ENCODE measurements around the gene CEP68.
A peak's percentile ranks its signal among the peaks of the same experiment; 100 is the strongest.

The CEP68 gene

DNA sequence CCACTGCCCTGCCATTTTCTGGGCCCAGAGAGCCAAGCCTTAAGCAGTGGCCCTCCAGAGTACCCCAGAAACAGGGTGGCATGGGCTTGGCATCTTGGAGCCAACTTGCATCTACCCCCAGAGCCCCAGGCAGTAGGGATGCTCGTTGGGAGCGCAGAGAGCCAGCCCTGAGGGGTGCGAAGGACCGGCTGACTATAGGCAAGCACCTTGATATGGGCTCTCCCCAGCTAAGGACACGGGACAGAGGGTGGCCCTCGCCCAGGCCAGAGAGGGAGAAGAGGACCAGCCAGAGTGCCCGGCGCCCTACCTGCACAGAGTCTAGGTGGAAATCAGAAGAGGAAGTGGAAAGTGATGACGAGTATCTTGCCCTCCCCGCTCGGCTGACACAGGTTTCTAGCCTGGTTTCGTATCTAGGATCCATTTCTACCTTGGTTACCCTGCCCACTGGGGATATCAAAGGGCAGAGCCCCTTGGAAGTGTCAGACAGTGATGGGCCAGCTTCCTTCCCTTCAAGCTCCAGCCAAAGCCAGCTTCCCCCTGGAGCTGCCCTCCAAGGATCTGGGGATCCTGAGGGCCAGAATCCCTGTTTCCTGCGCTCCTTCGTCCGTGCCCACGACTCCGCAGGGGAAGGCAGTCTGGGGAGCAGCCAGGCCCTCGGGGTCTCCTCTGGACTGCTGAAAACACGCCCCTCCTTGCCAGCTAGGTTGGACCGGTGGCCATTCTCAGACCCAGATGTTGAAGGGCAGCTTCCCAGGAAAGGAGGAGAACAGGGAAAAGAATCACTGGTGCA lies 16.2 kb downstream of the CEP68 start:
- H3K27me3 Mint-ChIP-seq, result no peaks in the 10 kb centered on the region
- H3K4me3 Mint-ChIP-seq, result no peak overlapping the region
- H3K27ac Mint-ChIP-seq, result no peak overlapping the region
- peaks cover 57% of the 10 kb centered on the region for H3K4me1 Mint-ChIP-seq (ENCODE audit: low read depth)
- intact Hi-C loops (cut with micrococcal nuclease), result no loop called here
- H3K9me3 Mint-ChIP-seq, result no peaks in the 10 kb centered on the region
- peaks cover 74% of the 10 kb centered on the region for H3K36me3 Mint-ChIP-seq (ENCODE audit: low read depth)

DNA sequence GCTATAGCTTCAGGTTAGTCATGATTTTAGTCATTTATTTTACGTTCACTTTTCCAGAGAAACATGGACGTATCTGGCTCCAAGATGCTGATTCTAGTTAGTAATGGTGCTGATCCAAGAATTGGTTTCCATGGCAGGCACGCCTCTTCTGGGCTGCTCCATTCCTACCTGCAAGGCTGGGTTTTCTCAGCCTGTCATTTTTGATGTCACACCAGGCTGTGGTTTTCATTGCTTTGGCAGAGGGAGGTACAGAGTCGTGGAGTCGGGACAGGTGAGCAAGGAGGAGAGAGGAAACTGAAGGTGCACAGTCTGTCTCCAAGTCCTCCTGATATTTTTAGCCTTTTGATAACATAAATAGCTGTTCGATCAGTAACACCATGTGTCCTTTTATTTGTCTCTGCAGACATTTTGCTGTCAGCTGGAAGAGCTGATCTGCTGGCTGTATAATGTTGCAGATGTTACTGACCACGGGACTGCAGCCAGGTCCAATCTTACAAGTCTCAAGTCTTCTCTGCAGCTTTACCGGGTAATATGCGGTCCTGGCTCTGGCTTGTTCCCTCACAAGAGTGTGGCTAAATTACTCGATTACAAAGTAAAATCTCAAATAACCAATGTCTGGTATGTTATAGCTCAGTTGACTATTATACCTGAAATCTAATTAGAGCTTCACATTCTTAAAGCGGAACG lies 17.8 kb downstream of the CEP68 start:
- H3K9me3 Mint-ChIP-seq, result no peaks in the 10 kb centered on the region
- intact Hi-C loops (cut with micrococcal nuclease), result no loop called here
- H3K27ac Mint-ChIP-seq, result peak overlapping the region; percentile 17
- H3K27me3 Mint-ChIP-seq, result no peaks in the 10 kb centered on the region
- H3K36me3 Mint-ChIP-seq (ENCODE audit: low read depth), result peaks cover 83% of the 10 kb centered on the region
- H3K4me3 Mint-ChIP-seq, result no peak overlapping the region
- H3K4me1 Mint-ChIP-seq (ENCODE audit: low read depth), result peaks cover 47% of the 10 kb centered on the region

DNA sequence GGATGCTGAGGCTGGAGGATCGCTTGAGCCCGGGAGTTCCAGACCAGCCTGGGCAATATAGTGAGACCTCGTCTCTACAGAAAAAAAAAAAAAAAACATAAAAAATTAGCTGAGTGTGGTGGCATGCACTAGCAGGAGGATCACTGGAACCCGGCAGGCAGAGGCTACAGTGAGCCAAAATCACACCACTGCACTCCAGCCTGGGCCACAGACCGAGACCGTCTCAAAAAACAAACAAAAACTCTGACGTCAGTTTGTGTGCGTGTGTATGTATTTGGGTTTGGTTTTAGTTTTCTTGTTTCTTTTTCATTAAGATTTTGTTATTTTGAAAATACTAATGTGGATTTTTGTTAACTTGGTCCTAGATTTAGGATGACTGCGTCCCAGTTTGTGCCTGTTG lies 19.0 kb downstream of the CEP68 start:
- Mint-ChIP-seq H3K9me3 (no peaks in the 10 kb centered on the region), H3K27ac (no peak overlapping the region), H3K4me3 (no peak overlapping the region), H3K4me1 (ENCODE audit: low read depth) (peaks cover 36% of the 10 kb centered on the region), H3K27me3 (no peaks in the 10 kb centered on the region), H3K36me3 (ENCODE audit: low read depth) (peaks cover 83% of the 10 kb centered on the region)
- intact Hi-C loops (cut with micrococcal nuclease), result no loop called here

DNA sequence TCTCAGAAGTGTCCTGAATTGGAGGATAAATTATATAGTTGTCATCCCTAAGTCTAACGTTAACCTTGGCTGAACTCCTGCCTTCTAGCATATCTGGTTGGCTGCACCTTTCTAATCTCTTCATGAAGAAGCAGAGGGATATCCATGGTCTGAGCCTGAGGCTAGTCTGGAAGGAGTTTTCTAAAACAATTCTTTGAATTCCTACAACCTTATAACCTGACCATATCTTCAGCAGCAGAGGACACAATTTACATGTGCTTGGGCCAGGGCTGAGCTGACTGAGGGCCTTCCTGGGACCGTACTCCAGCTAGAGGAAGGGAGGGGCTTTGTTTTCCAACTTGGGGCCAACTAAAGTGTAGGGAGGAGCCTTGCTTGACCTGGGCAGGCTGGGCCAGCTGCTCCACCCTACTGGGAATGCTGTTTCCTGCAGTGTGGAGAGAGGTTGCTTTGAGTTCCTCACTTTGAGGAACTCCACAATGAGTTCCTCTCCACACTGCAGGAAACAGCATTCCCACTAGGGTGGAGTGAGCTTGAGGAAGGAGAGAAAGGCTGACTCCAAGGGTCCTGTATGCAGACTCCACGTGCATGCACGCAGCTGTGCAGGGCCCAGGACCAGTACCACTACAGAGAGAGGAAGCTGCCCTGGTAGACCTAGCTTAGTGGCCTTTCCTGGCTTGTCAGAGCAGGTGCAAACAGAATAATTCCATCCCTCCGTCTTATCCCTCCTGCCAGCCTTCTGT lies 19.6 kb downstream of the CEP68 start:
- intact Hi-C loops (cut with micrococcal nuclease), result no loop called here
- Mint-ChIP-seq H3K27me3 (no peaks in the 10 kb centered on the region), H3K9me3 (no peaks in the 10 kb centered on the region), H3K36me3 (ENCODE audit: low read depth) (peaks cover 83% of the 10 kb centered on the region), H3K4me1 (ENCODE audit: low read depth) (peaks cover 36% of the 10 kb centered on the region), H3K27ac (peak overlapping the region; percentile 68), H3K4me3 (no peak overlapping the region)

- intact Hi-C loops (cut with micrococcal nuclease), result no loop called here
- no peak overlapping the region for H3K4me3 Mint-ChIP-seq
- H3K36me3 Mint-ChIP-seq (ENCODE audit: low read depth), result peaks cover 83% of the 10 kb centered on the region
- H3K9me3 Mint-ChIP-seq, result no peaks in the 10 kb centered on the region
- H3K27ac Mint-ChIP-seq, result peak overlapping the region; percentile 68
- no peaks in the 10 kb centered on the region for H3K27me3 Mint-ChIP-seq
- peaks cover 36% of the 10 kb centered on the region for H3K4me1 Mint-ChIP-seq (ENCODE audit: low read depth)
These were observed 20.1 kb downstream of the CEP68 start for GRCh38 chr2:65076345-65076710.

DNA sequence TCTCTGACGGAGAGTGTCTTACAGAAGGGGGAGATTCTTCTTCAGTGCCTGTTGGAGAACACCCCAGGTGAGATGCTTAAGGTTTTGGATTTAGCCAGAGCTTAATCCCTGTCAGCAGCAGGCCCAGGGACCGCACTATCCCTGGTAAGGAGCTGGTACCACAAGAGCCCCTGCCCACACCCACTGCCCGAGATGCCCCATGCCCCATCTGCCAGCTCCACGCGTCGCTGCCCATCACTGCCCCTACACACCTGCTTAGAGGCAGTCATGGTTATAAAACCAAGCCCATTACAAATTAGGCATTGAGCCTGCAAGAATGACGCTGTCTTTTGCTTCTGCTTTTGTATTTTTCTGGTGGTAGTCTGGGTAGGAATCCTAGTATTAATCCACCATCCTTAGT lies 21.7 kb downstream of the CEP68 start:
- Mint-ChIP-seq H3K36me3 (ENCODE audit: low read depth) (peaks cover 81% of the 10 kb centered on the region), H3K27me3 (no peaks in the 10 kb centered on the region), H3K9me3 (no peaks in the 10 kb centered on the region), H3K4me1 (ENCODE audit: low read depth) (peaks cover 45% of the 10 kb centered on the region), H3K4me3 (no peak overlapping the region), H3K27ac (no peak overlapping the region)
- intact Hi-C loops (cut with micrococcal nuclease), result no loop called here

- H3K4me3 Mint-ChIP-seq, result no peak overlapping the region
- intact Hi-C loops (cut with micrococcal nuclease), result no loop called here
- H3K4me1 Mint-ChIP-seq (ENCODE audit: low read depth), result peaks cover 48% of the 10 kb centered on the region
- H3K9me3 Mint-ChIP-seq, result no peaks in the 10 kb centered on the region
- no peaks in the 10 kb centered on the region for H3K27me3 Mint-ChIP-seq
- H3K27ac Mint-ChIP-seq, result no peak overlapping the region
- peaks cover 81% of the 10 kb centered on the region for H3K36me3 Mint-ChIP-seq (ENCODE audit: low read depth)
These were observed 22.8 kb downstream of the CEP68 start for GRCh38 chr2:65079017-65079416.

- H3K27ac Mint-ChIP-seq, result peak overlapping the region; percentile 80
- H3K27me3 Mint-ChIP-seq, result no peaks in the 10 kb centered on the region
These were observed 25.0 kb downstream of the CEP68 start for GRCh38 chr2:65081232-65081685.

DNA sequence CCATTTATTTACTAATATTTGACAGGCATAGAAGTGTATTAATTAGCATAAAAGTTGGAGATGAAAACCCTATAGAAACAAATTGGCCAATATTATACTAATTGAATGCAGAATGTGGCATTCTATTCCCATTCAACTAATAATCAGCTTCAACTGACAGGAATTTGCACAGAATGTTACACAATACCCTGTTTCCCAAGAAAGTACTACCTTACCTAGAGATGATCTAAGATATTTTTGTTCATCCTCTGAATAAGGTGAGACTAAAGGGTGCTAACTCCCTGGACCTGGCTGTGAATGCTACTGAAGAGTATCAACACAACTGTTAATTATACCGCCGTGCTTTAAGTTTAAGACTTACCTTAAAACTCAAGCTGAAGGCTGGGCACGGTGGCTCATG lies 28.9 kb downstream of the CEP68 start:
- intact Hi-C loops (cut with micrococcal nuclease), result no loop called here
- Mint-ChIP-seq H3K9me3 (no peaks in the 10 kb centered on the region), H3K4me1 (ENCODE audit: low read depth) (peaks cover 36% of the 10 kb centered on the region), H3K4me3 (no peak overlapping the region), H3K27ac (no peak overlapping the region), H3K36me3 (ENCODE audit: low read depth) (peaks cover 94% of the 10 kb centered on the region), H3K27me3 (no peaks in the 10 kb centered on the region)

More at GRCh38 chr2:65081232-65081685, 25.0 kb downstream of the CEP68 start:
- no peak overlapping the region for H3K4me3 Mint-ChIP-seq
- no peaks in the 10 kb centered on the region for H3K9me3 Mint-ChIP-seq
- intact Hi-C loops (cut with micrococcal nuclease), result loop anchor here (5.0 kb wide), 1 partner anchor 36 kb away; no protein-coding TSS in a partner anchor
- H3K4me1 Mint-ChIP-seq (ENCODE audit: low read depth), result peaks cover 45% of the 10 kb centered on the region
- H3K36me3 Mint-ChIP-seq (ENCODE audit: low read depth), result peaks cover 92% of the 10 kb centered on the region

GRCh38 chr2:65092791-65093190 lies 36.6 kb downstream of the CEP68 start:
- no peak overlapping the region for H3K4me3 Mint-ChIP-seq
- peaks cover 14% of the 10 kb centered on the region for H3K4me1 Mint-ChIP-seq (ENCODE audit: low read depth)
- no peak overlapping the region for H3K27ac Mint-ChIP-seq
- H3K27me3 Mint-ChIP-seq, result no peaks in the 10 kb centered on the region
- H3K9me3 Mint-ChIP-seq, result peaks cover 11% of the 10 kb centered on the region
- intact Hi-C loops (cut with micrococcal nuclease), result no loop called here
- peaks cover 96% of the 10 kb centered on the region for H3K36me3 Mint-ChIP-seq (ENCODE audit: low read depth)

- Mint-ChIP-seq H3K9me3 (peaks cover 11% of the 10 kb centered on the region), H3K27me3 (no peaks in the 10 kb centered on the region), H3K4me3 (no peak overlapping the region), H3K36me3 (ENCODE audit: low read depth) (peaks cover 96% of the 10 kb centered on the region), H3K4me1 (ENCODE audit: low read depth) (peaks cover 14% of the 10 kb centered on the region), H3K27ac (no peak overlapping the region)
- intact Hi-C loops (cut with micrococcal nuclease), result no loop called here
These were observed 37.0 kb downstream of the CEP68 start for GRCh38 chr2:65093211-65093610.

- no peak overlapping the region for H3K4me3 Mint-ChIP-seq
- H3K27me3 Mint-ChIP-seq, result no peaks in the 10 kb centered on the region
- intact Hi-C loops (cut with micrococcal nuclease), result no loop called here
- H3K9me3 Mint-ChIP-seq, result peaks cover 11% of the 10 kb centered on the region
- H3K36me3 Mint-ChIP-seq (ENCODE audit: low read depth), result peaks cover 94% of the 10 kb centered on the region
- peaks cover 20% of the 10 kb centered on the region for H3K4me1 Mint-ChIP-seq (ENCODE audit: low read depth)
- H3K27ac Mint-ChIP-seq, result no peak overlapping the region
These were observed 40.7 kb downstream of the CEP68 start for GRCh38 chr2:65096948-65097347.

- H3K27me3 Mint-ChIP-seq, result no peaks in the 10 kb centered on the region
- peaks cover 16% of the 10 kb centered on the region for H3K4me1 Mint-ChIP-seq (ENCODE audit: low read depth)
- H3K27ac Mint-ChIP-seq, result no peak overlapping the region
- intact Hi-C loops (cut with micrococcal nuclease), result no loop called here
- H3K36me3 Mint-ChIP-seq (ENCODE audit: low read depth), result peaks cover 93% of the 10 kb centered on the region
- peaks cover 6% of the 10 kb centered on the region for H3K9me3 Mint-ChIP-seq
- H3K4me3 Mint-ChIP-seq, result no peak overlapping the region
These were observed 41.6 kb downstream of the CEP68 start for GRCh38 chr2:65097844-65098243.

GRCh38 chr2:65098741-65099140 lies 42.5 kb downstream of the CEP68 start:
- H3K4me1 Mint-ChIP-seq (ENCODE audit: low read depth), result peaks cover 11% of the 10 kb centered on the region
- H3K9me3 Mint-ChIP-seq, result no peaks in the 10 kb centered on the region
- peaks cover 92% of the 10 kb centered on the region for H3K36me3 Mint-ChIP-seq (ENCODE audit: low read depth)
- H3K27me3 Mint-ChIP-seq, result no peaks in the 10 kb centered on the region
- no peak overlapping the region for H3K27ac Mint-ChIP-seq
- intact Hi-C loops (cut with micrococcal nuclease), result no loop called here
- no peak overlapping the region for H3K4me3 Mint-ChIP-seq
